CD4-positive, alpha-beta T cell treated with Interleukin-12 subunit alpha and Interleukin-12 subunit beta, for 1 hour (primary cell): ENCODE data around the gene ZNF26.
"Not testable (repeated sequence)": the region's sequence is repeated elsewhere in the genome, so short reads cannot be mapped to it uniquely, and the experiment has no call there.

Experiments used
- DNase-seq: peaks from one replicate; pipeline ENCODE4 v3.0.0-alpha.2; 2020

The ZNF26 gene

GRCh38 chr12:132955094-132956010 lies 30.8 kb upstream of the ZNF26 start:
- no peak for DNase-seq

- DNase-seq: peak; percentile 90
Observed at GRCh38 chr12:132956011-132956788, 30.0 kb upstream of the ZNF26 start, which contains the start of gene ZNF605. TSS of gene ZNF605 (minus strand) at chr12:132956306. CDS start at chr12:132945635, 10,671 bp downstream.

GRCh38 chr12:132961790-132962189 lies 24.4 kb upstream of the ZNF26 start:
- not testable (repeated sequence) for DNase-seq

DNA sequence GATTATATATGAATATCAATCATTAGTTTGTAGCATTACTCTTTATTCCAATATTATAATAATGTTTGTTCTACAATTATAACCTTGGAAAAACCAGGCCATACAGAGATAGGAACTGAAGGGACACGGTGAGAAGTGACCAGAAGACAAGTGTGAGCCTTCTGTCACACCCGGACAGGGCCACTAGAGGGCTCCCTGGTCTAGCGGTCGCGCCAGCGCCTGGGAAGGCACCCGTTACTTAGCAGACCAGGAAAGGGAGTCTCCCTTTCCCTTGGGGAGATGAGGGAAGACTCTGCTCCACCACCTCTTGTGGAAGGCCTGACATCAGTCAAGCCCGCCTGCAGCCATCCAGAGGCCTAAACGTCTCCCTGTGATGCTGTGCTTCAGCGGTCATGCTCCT lies 22.2 kb upstream of the ZNF26 start:
- DNase-seq: not testable (repeated sequence)

DNA sequence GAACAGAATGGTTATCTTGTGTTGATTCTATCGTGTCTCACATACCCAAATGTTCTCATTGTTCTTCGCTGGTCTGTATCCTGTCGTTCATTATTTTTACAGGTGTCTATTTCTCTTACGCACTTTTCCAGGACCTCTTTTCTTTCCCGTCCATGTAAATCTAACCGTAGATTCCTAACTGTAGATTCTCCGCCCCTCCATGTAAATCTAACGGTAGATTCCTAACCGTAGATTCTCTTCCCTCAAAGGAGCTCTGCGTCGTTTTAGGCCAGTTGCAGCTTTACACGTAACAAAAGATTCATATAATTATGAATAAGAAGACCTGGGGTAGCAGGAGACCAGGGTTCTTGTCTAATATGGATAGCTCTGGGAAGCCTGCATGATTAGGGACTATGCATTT lies 20.4 kb upstream of the ZNF26 start:
- DNase-seq: no peak

DNA sequence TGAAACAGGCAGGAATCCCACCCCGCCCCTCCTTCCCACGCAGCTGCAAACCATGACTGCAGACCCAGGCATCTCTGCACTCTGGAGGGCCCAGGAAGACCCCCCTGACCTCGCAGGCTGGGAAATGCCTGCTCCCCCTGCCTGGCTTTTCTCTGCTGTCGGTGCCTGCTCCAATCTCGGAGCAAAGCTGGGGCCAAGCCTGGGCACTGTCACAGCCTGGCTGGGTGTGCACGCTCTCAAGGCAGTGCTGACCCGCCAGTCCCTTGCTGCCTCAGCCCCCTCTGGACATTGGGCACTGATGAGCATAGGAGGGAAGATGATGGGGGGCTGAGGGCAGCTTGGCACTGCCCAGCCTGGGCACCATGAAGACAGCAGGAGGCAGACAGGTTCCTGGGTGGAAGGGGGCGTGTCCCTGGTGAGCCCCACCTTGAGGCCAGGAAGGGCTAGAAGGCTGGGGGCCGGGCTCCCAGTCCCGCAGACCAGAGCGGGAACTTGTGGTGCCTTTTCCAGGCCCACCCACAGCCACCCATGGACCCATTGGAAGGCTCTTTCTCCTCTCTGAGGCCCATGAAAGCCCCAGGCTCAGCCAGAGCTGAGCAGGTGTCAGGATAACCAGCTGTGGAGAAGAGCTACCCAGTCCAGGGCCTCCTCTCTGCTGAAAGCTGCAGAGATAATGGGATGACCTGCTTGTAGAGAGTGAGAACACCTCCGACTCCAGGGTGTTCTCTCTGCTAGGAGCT lies 19.3 kb upstream of the ZNF26 start:
- no peak for DNase-seq

DNA sequence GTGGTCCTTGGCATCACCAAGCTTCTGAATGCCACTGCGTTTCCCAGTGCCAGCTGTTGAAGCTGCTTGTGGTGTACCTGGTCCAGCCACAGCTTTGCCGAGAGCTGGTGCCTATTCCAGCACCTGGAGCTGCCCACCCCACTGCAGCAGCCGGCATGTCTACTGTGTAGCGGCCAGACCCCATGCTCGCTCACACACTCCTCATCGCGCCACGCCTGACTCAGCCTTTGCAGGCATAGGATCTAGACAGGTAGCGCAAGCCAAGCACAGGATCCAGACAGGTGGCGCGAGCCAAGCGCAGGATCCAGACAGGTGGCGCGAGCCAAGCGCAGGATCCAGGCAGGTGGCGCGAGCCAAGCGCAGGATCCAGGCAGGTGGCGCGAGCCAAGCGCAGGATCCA lies 18.4 kb upstream of the ZNF26 start:
- DNase-seq: no peak

- DNase-seq: no peak
Observed at GRCh38 chr12:132972374-132972773, 13.8 kb upstream of the ZNF26 start.

- DNase-seq: peak; percentile 13
Observed at GRCh38 chr12:132976870-132977269, 9.3 kb upstream of the ZNF26 start.

GRCh38 chr12:132986885-132987225 lies 688 bp downstream of the ZNF26 start:
- no peak for DNase-seq

GRCh38 chr12:132998741-132999140 lies 12.6 kb downstream of the ZNF26 start:
- DNase-seq: no peak

DNA sequence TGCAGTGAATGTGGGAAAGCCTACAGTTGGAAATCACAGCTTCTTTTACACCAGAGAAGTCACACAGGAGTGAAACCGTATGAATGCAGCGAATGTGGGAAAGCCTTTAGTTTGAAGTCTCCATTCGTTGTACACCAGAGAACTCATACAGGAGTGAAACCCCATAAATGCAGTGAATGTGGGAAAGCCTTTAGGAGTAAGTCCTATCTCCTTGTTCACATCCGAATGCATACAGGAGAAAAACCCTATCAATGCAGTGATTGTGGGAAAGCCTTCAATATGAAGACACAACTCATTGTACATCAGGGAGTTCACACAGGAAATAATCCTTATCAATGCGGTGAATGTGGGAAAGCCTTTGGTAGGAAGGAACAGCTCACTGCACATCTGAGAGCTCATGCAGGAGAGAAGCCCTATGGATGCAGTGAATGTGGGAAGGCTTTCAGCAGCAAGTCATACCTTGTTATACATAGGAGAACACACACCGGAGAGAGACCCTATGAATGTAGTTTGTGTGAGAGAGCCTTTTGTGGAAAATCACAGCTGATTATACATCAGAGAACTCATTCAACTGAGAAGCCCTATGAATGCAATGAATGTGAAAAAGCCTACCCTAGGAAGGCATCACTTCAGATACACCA lies 24.6 kb downstream of the ZNF26 start:
- DNase-seq: no peak

DNA sequence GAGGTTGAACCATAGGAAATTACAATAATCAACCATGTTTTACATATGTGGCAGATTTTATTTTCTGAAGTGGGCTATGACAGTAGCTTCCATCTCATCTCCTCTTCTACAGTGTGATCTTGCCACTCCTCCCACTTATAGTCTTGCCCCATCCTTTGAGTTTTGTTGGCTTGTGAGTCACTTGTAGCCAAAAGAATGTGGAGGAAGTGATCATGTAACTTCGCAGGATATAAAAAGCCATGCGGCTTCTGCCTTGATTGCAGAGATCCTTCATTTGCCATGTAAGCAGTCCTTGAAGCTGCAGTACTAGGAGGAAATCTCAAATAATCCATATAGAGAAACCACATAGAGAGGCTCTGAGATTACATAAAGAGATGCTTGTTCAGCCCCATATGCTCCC lies 37.4 kb downstream of the ZNF26 start:
- no peak for DNase-seq

DNA sequence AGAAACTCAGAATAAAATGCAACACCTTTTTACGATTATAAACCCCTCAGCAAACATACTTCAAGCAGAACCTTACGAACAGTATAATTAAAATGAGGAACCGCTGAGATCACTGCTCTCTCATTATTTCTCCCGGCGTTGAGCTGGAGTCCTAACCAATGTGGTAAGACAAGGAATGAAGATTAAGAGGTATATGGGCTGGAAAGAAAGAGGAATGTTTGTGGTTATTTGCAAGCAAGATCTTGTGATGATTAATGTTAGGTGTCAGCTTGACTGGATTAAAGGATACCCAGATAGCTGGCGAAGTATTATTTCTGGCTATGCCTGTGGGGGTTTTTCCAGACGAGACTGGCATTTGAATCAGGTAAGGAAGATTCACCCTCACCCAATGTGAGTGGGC lies 40.8 kb downstream of the ZNF26 start:
- no peak for DNase-seq

DNA sequence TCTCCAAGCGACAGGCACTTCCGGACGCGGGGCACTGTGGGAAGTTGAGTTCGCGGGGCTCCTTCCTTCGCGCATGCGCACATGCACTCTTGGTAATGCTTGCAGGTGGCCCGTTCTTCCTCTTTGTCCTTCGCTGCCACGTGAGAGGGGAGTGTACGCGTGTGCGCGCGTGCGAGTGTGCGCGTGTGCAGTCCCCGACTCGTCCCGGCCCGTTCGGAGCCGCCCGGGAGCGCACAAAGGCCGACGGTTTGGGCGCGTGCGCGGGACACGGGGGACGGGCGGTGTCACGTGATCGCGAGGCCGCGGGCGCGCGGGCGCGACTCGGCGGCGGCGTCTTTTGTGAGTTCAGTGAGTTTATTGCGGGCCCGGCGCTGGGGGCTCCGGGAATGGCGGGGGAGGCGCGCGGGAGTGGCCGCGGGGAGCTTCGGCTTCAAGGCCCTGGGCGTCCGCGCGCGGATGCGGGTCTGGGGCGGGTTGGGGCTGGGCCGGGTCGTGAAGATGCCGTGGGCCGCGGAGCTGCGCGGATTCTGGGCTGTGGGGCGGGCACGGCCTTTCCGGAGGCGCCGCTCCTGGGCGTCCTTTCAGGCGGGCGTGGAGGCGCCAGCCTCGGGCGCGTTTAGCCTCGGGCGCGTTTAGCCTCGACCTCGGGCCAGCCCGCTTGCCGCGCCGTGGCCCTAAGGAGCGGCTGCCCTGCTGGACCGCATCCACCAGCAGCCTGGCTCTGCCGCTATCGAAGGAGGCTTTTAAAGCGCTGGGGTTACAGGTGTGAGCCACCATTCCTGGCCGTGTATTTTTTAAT lies 51.2 kb downstream of the ZNF26 start, which contains the start of gene ZNF84:
TSS of gene ZNF84 (plus strand) at position 303 of the 799 bp plus-strand sequence. CDS start 3,959 bp downstream, outside the sequence.
- DNase-seq: peak; percentile 97

DNA sequence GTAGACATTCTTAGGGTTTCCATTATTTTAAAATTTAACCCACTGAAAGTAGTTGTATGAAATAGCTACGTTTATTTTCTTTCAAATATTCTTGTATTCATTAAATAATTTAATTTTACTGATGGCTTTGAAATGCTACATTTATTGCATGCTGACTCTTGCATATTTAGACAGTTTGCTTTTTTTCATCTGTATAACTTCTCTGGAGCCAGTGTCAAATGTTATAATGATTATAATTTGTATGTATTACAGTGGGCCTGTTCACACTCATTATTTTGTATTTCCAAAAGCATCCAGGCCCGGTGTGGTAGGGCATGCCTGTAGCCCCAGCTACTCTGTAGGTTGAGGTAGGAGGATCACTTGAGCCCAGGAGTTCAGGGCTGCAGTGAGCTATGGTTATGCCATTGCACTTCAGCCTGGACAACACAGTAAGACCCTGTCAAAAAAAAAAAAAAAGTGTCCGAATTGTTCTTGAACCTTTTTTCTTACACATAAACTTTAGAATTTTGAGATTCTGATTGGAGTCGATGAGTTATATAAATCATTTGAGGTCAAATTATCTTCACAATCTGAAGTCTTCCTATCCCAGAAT lies 52.0 kb downstream of the ZNF26 start:
- no peak for DNase-seq

GRCh38 chr12:133046698-133047097 lies 60.5 kb downstream of the ZNF26 start:
- no peak for DNase-seq

GRCh38 chr12:133057446-133057845 lies 71.3 kb downstream of the ZNF26 start:
- DNase-seq: no peak

DNA sequence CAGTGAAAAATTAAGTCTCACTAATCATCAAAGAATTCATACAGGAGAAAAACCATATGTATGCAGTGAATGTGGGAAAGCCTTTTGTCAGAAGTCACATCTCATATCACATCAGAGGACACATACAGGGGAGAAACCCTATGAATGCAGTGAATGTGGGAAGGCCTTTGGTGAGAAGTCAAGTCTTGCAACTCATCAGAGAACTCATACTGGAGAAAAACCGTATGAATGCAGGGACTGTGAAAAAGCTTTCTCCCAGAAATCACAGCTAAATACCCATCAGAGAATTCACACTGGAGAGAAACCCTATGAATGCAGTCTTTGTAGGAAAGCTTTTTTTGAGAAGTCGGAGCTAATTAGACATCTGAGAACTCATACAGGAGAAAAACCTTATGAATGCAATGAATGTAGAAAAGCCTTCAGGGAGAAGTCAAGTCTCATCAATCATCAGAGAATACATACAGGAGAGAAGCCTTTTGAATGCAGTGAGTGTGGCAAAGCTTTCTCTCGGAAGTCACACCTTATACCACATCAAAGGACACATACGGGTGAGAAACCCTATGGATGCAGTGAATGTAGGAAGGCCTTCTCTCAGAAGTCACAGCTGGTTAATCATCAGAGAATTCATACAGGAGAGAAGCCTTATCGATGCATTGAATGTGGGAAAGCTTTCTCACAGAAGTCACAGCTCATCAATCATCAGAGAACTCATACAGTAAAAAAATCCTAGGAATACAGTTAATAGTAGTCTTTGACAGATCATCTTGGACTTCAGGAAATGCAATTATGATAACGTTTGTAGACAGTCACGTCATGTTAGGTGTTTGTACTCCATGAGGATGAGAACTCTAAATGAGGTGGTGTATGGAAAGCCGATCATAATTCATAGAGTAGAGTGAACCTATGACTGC lies 72.3 kb downstream of the ZNF26 start:
- no peak for DNase-seq

DNA sequence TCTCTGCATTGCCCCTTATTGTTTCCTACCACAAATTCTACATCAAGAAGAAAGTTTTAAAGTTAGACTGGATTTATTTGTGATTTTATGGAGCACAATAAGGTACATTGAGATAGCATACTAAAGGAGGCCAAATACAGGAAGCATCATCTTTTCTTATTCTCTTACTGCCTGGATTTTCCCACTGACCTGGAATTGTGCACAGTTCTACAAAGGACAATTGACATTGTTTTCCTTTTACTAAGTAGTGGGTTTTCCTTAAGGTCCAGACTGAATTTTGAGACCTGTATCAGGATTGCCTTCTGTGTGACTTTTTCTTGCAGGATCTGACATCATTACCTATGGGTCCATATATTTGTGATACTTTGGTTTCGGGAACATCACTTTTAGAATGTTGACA lies 75.8 kb downstream of the ZNF26 start:
- DNase-seq: no peak
